Stomach smooth muscle (tissue), 2 donors: Measurements from ENCODE around the gene SNRPE.

ENCODE experiments used
- H3K27ac ChIP-seq: one replicate; pipeline ENCODE4 v1.7.0; 2013; ENCODE audit warnings: mild to moderate bottlenecking, low read length, inconsistent platforms
- H3K27me3 ChIP-seq, 2 donors: one replicate each; pipeline ENCODE4 v1.7.0; 2013; ENCODE audit warnings: low read length in 2 of 2; ENCODE audit not compliant: insufficient read depth in 2 of 2, control insufficient read depth in 1 of 2
- H3K36me3 ChIP-seq, 2 donors: one replicate each; pipeline ENCODE4 v1.7.0; 2013; ENCODE audit warnings: low read length in 2 of 2; ENCODE audit not compliant: control insufficient read depth in 2 of 2, insufficient read depth in 2 of 2
- H3K4me1 ChIP-seq: one replicate; pipeline ENCODE4 v1.7.0; 2013; ENCODE audit warnings: low read length; ENCODE audit not compliant: control insufficient read depth, insufficient read depth
- H3K4me3 ChIP-seq, 2 donors: one replicate each; pipeline ENCODE4 v1.7.0; 2013; ENCODE audit warnings: low read length in 2 of 2
- H3K9ac ChIP-seq, 2 donors: one replicate each; pipeline ENCODE4 v1.7.0; 2013; ENCODE audit warnings: low read length in 2 of 2, mild to moderate bottlenecking in 1 of 2
- H3K9me3 ChIP-seq, 2 donors: one replicate each; pipeline ENCODE4 v1.7.0; 2013; ENCODE audit warnings: low read length in 2 of 2; ENCODE audit not compliant: control insufficient read depth in 2 of 2
- donor health status: healthy.
- donor health status: Pancreatic carcinoma.

The SNRPE gene

GRCh38 chr1:203906932-203907331 is 45.5 kb downstream of the SNRPE start:
- Histone ChIP-seq H3K27ac (no peak overlapping the region), H3K36me3 (no peaks in the 10 kb centered on the region), H3K9me3 (no peaks in the 10 kb centered on the region), H3K4me3 (no peak overlapping the region), H3K27me3 (no peaks in the 10 kb centered on the region), H3K9ac (no peak overlapping the region), H3K4me1 (no peaks in the 10 kb centered on the region)

DNA sequence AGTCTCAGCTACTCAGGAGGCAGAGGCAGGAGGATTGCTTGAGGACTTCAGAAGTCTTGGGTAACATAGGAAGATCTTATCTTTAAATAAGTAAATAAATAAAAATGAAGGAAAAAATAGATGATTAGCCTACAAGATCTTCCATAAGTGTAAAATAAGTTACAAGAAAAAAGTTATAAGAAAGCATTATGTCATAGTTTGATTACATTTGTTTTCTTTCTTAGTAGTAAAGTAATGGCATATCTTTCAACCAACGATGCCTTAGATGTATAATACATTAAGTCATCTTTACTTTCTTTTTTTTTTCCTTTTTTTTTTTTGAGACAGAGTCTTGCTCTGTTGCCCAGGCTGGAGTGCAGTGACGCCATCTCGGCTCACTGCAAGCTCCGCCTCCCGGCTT is 46.5 kb downstream of the SNRPE start:
- Histone ChIP-seq H3K27ac (no peak overlapping the region), H3K4me1 (no peaks in the 10 kb centered on the region), H3K9ac (no peak overlapping the region), H3K36me3 (no peaks in the 10 kb centered on the region), H3K4me3 (no peak overlapping the region), H3K9me3 (no peaks in the 10 kb centered on the region), H3K27me3 (no peaks in the 10 kb centered on the region)

GRCh38 chr1:203911806-203912205 is 50.4 kb downstream of the SNRPE start:
- H3K36me3 ChIP-seq: no peaks in the 10 kb centered on the region
- no peak overlapping the region for H3K4me3 ChIP-seq

GRCh38 chr1:203913073-203913521 is 51.7 kb downstream of the SNRPE start:
- Histone ChIP-seq H3K9me3 (no peaks in the 10 kb centered on the region), H3K4me1 (no peaks in the 10 kb centered on the region), H3K27ac (no peak overlapping the region), H3K4me3 (no peak overlapping the region), H3K27me3 (no peaks in the 10 kb centered on the region), H3K9ac (no peak overlapping the region), H3K36me3 (no peaks in the 10 kb centered on the region)

More at GRCh38 chr1:203911806-203912205, 50.4 kb downstream of the SNRPE start:
- Histone ChIP-seq H3K9ac (no peak overlapping the region), H3K4me1 (no peaks in the 10 kb centered on the region), H3K27me3 (no peaks in the 10 kb centered on the region), H3K9me3 (no peaks in the 10 kb centered on the region), H3K27ac (no peak overlapping the region)

- Histone ChIP-seq H3K9ac (no peak overlapping the region), H3K9me3 (no peaks in the 10 kb centered on the region), H3K27me3 (no peaks in the 10 kb centered on the region), H3K27ac (no peak overlapping the region), H3K36me3 (no peaks in the 10 kb centered on the region), H3K4me3 (no peak overlapping the region), H3K4me1 (no peaks in the 10 kb centered on the region)
Observed at GRCh38 chr1:203914292-203914691, 52.9 kb downstream of the SNRPE start.

GRCh38 chr1:203915811-203916210 is 54.4 kb downstream of the SNRPE start:
- no peak overlapping the region for H3K27ac ChIP-seq
- no peak overlapping the region for H3K4me3 ChIP-seq
- no peak overlapping the region for H3K9ac ChIP-seq
- H3K27me3 ChIP-seq: no peaks in the 10 kb centered on the region
- no peaks in the 10 kb centered on the region for H3K9me3 ChIP-seq
- H3K4me1 ChIP-seq: no peaks in the 10 kb centered on the region
- H3K36me3 ChIP-seq: no peaks in the 10 kb centered on the region

GRCh38 chr1:203916756-203917155 is 55.4 kb downstream of the SNRPE start:
- H3K9me3 ChIP-seq: no peaks in the 10 kb centered on the region
- no peaks in the 10 kb centered on the region for H3K36me3 ChIP-seq
- no peak overlapping the region for H3K9ac ChIP-seq
- no peak overlapping the region for H3K4me3 ChIP-seq
- H3K27me3 ChIP-seq: no peaks in the 10 kb centered on the region
- H3K4me1 ChIP-seq: no peaks in the 10 kb centered on the region
- no peak overlapping the region for H3K27ac ChIP-seq
